ENCODE data around the gene PPP2R5A.
A peak's percentile ranks its signal among the peaks of the same experiment; 100 is the strongest.

Gene PPP2R5A

GRCh38 chr1:212354464-212354863 lies 69.3 kb downstream of the PPP2R5A start:
- no peak overlapping the region for H3K4me3 ChIP-seq (ENCODE audit: control insufficient read depth, low read depth, low read length)
- DNase-seq (ENCODE audit: low read depth) = no peak
- TF ChIP-seq CTCF (conservative IDR thresholded peaks at IDR 0.05; ENCODE audit: control insufficient read depth, insufficient read depth, low read depth, low read length) = no peak

- TF ChIP-seq CTCF (conservative IDR thresholded peaks at IDR 0.05; ENCODE audit: control insufficient read depth, insufficient read depth, low read depth, low read length) = no peak
- H3K4me3 ChIP-seq (ENCODE audit: control insufficient read depth, low read depth, low read length) = no peak overlapping the region
- peak; percentile 24 for DNase-seq (ENCODE audit: low read depth)
These were observed 70.2 kb downstream of the PPP2R5A start for GRCh38 chr1:212355230-212355969.

GRCh38 chr1:212359794-212360479 lies 74.7 kb downstream of the PPP2R5A start:
- TF ChIP-seq CTCF (conservative IDR thresholded peaks at IDR 0.05; ENCODE audit: control insufficient read depth, insufficient read depth, low read depth, low read length) = no peak
- no peak for DNase-seq (ENCODE audit: low read depth)
- H3K4me3 ChIP-seq (ENCODE audit: control insufficient read depth, low read depth, low read length) = no peak overlapping the region

- peak; percentile 12 for DNase-seq (ENCODE audit: low read depth)
- TF ChIP-seq CTCF (conservative IDR thresholded peaks at IDR 0.05; ENCODE audit: control insufficient read depth, insufficient read depth, low read depth, low read length) = no peak
- H3K4me3 ChIP-seq (ENCODE audit: control insufficient read depth, low read depth, low read length) = no peak overlapping the region
These were observed 79.8 kb downstream of the PPP2R5A start for GRCh38 chr1:212364985-212365384.

- peak; percentile 81 for DNase-seq (ENCODE audit: low read depth)
- no peak for TF ChIP-seq CTCF (conservative IDR thresholded peaks at IDR 0.05; ENCODE audit: control insufficient read depth, insufficient read depth, low read depth, low read length)
These were observed 81.7 kb downstream of the PPP2R5A start for GRCh38 chr1:212366901-212367300.

GRCh38 chr1:212367474-212368072 lies 82.4 kb downstream of the PPP2R5A start:
- no peak for DNase-seq (ENCODE audit: low read depth)
- TF ChIP-seq CTCF (conservative IDR thresholded peaks at IDR 0.05; ENCODE audit: control insufficient read depth, insufficient read depth, low read depth, low read length) = no peak
- H3K4me3 ChIP-seq (ENCODE audit: control insufficient read depth, low read depth, low read length) = no peak overlapping the region

More at GRCh38 chr1:212366901-212367300, 81.7 kb downstream of the PPP2R5A start:
- H3K4me3 ChIP-seq (ENCODE audit: control insufficient read depth, low read depth, low read length) = no peak overlapping the region

All from fibroblast of mammary gland (primary cell).